Measurements from ENCODE around the gene MTHFD2L.

The MTHFD2L gene

GRCh38 chr4:74148205-74148604 lies 9.7 kb upstream of the MTHFD2L start:
- no peaks in the 10 kb centered on the region for H4K20me1 ChIP-seq (ENCODE audit: insufficient read depth)
- no peaks in the 10 kb centered on the region for H3K79me2 ChIP-seq (ENCODE audit: insufficient read depth, low read depth)
- H3K36me3 ChIP-seq (ENCODE audit: insufficient read depth): no peaks in the 10 kb centered on the region
- no peak overlapping the region for H3K4me2 ChIP-seq
- no peak overlapping the region for H3K9ac ChIP-seq
- H3K4me1 ChIP-seq (ENCODE audit: low read depth, poor library complexity, severe bottlenecking): no peaks in the 10 kb centered on the region
- H3K27me3 ChIP-seq (ENCODE audit: insufficient read depth, low read depth): no peaks in the 10 kb centered on the region
- no peak for TF ChIP-seq CTCF (conservative IDR thresholded peaks at IDR 0.05; ENCODE audit: low read depth, low read length)
- no peak overlapping the region for H3K27ac ChIP-seq
- H2AFZ ChIP-seq (ENCODE audit: low read depth): no peak overlapping the region
- no peak overlapping the region for H3K4me3 ChIP-seq (IDR thresholded peaks at IDR 0.05; ENCODE audit: insufficient read depth, low read depth, low read length)

GRCh38 chr4:74152836-74153235 lies 5.1 kb upstream of the MTHFD2L start:
- Histone ChIP-seq H3K27me3 (ENCODE audit: insufficient read depth, low read depth) (no peaks in the 10 kb centered on the region), H3K79me2 (ENCODE audit: insufficient read depth, low read depth) (no peaks in the 10 kb centered on the region), H4K20me1 (ENCODE audit: insufficient read depth) (no peaks in the 10 kb centered on the region), H3K4me2 (no peak overlapping the region), H3K4me3 (IDR thresholded peaks at IDR 0.05; ENCODE audit: insufficient read depth, low read depth, low read length) (no peak overlapping the region), H2AFZ (ENCODE audit: low read depth) (no peak overlapping the region), H3K27ac (no peak overlapping the region), H3K4me1 (ENCODE audit: low read depth, poor library complexity, severe bottlenecking) (peaks cover 9% of the 10 kb centered on the region), H3K9ac (no peak overlapping the region), H3K36me3 (ENCODE audit: insufficient read depth) (no peaks in the 10 kb centered on the region)
- no peak for TF ChIP-seq CTCF (conservative IDR thresholded peaks at IDR 0.05; ENCODE audit: low read depth, low read length)

GRCh38 chr4:74156521-74156920 lies 1.4 kb upstream of the MTHFD2L start:
- TF ChIP-seq CTCF (conservative IDR thresholded peaks at IDR 0.05; ENCODE audit: low read depth, low read length): no peak
- Histone ChIP-seq H3K9ac (no peak overlapping the region), H3K4me2 (no peak overlapping the region), H3K79me2 (ENCODE audit: insufficient read depth, low read depth) (peaks cover 32% of the 10 kb centered on the region), H3K4me3 (IDR thresholded peaks at IDR 0.05; ENCODE audit: insufficient read depth, low read depth, low read length) (no peak overlapping the region), H2AFZ (ENCODE audit: low read depth) (no peak overlapping the region), H4K20me1 (ENCODE audit: insufficient read depth) (no peaks in the 10 kb centered on the region), H3K4me1 (ENCODE audit: low read depth, poor library complexity, severe bottlenecking) (peaks cover 29% of the 10 kb centered on the region), H3K27ac (no peak overlapping the region), H3K36me3 (ENCODE audit: insufficient read depth) (peaks cover 16% of the 10 kb centered on the region), H3K27me3 (ENCODE audit: insufficient read depth, low read depth) (no peaks in the 10 kb centered on the region)

GRCh38 chr4:74157154-74157553 lies 764 bp upstream of the MTHFD2L start:
- H3K4me3 ChIP-seq (IDR thresholded peaks at IDR 0.05; ENCODE audit: insufficient read depth, low read depth, low read length): no peak overlapping the region
- peak overlapping the region; percentile 75 for H3K27ac ChIP-seq

More at GRCh38 chr4:74157154-74157553, 764 bp upstream of the MTHFD2L start:
- Histone ChIP-seq H3K4me2 (peak overlapping the region; percentile 47), H3K27me3 (ENCODE audit: insufficient read depth, low read depth) (no peaks in the 10 kb centered on the region), H4K20me1 (ENCODE audit: insufficient read depth) (no peaks in the 10 kb centered on the region), H3K4me1 (ENCODE audit: low read depth, poor library complexity, severe bottlenecking) (peaks cover 30% of the 10 kb centered on the region), H3K9ac (peak overlapping the region; percentile 90), H3K79me2 (ENCODE audit: insufficient read depth, low read depth) (peaks cover 39% of the 10 kb centered on the region), H2AFZ (ENCODE audit: low read depth) (peak overlapping the region; percentile 72), H3K36me3 (ENCODE audit: insufficient read depth) (peaks cover 20% of the 10 kb centered on the region)
- TF ChIP-seq CTCF (conservative IDR thresholded peaks at IDR 0.05; ENCODE audit: low read depth, low read length): no peak
